8988T (cell line): ENCODE results near the gene CTNNA2.

ENCODE experiments used
- DNase-seq: peaks from one replicate; pipeline ENCODE4 v3.0.0; 2011

CTNNA2 gene

DNA sequence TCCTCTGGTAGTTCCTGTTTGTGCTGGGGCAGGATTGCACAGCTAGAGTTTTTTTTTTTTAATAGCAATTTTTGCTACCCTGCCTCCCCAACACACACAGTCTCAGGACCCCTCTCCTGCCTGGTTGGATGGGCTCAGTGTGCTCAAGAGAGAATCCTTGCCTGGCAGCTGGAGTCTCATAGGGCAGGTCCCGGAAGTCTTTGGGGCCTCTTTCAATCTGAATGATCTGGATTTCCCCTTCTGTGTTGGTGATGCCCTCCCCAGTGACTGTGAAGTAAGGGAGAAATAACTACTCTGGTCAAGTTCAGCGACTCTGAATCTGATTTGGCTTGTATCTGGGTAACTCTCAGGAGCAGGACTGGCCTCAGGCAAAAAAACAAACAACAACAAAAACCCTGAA, 1012.3 kb downstream of the CTNNA2 start:
- no peak for DNase-seq

DNA sequence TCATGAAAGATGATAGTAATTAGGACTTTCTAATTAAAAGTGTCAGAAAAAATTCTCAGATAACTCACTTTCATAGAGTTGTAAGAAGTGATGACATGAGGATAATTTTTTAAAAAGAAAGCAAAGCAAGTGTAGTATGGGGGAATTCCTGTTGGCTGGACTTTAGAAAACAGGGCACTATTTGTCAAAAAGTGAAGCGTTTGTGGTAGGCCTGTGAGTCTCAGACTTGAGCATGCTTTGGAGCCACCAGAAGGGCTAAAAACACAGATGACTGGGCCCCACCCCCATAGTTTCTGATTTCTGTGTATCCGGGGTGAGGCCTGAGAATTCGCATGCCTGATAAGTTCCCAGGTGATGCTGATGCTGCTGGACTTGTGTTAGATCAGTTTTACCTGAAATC, 1014.3 kb downstream of the CTNNA2 start:
- DNase-seq: no peak

DNA sequence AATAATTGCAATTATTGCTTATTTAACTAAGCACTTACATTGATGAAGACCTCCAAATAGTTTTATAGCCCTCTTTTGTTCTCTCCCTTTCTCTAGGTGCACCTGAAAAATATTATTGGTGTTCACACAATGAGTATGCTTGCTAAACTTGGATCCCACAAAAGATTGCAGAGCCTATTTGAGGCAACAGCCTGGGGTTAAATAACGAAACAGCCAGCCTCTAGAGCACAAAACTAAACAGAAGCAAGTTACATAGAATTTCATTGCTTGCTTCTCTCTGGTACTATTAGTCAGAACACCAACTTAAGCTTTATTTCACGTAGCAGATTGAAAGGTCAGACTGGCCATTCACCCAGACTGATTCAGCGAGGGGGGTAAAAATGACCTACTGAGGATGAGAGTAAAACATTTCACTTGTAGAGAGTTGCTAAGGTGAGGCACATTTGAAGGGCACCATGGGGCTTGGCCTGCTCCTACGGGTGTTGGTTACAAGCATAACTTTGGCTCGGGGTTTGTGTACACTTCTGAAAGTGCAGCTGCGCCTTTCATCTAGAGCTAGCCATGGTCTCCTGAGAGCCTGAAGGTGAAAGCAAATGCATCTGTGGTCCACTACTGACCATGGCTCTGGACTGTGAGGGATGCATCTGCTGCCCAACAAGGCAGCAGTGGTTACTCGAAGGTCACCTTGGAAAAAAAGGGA, 1016.8 kb downstream of the CTNNA2 start:
- DNase-seq: no peak

DNA sequence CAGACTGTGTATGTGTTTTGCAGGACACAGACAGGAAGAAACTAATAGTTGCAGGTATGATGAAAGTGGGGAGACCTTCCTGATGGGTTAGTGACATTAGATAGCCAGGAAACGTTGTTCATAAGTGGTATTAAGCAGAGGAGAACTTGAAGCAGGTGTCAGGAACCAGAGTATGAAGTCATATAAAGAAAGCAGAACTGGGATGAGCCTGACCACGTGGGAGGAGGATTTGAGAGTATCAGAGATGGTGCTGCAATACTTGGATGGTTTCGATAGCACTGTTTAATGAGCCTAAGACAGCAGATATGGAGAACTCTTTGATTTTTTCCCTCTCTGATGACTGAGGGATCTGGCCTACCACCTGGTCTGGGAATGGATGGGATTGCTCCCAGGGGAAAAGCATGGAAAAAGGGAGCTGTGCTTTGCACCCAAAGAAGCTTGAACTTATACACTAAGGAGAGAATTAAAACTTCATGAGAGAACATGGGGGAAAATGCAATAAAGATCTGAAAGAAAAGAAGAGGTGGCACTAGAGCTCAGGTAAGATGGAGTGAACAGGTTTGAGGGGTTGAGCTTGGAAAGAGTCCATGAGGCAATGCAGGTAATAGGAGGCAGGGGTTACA, 1017.7 kb downstream of the CTNNA2 start:
- DNase-seq: no peak

DNA sequence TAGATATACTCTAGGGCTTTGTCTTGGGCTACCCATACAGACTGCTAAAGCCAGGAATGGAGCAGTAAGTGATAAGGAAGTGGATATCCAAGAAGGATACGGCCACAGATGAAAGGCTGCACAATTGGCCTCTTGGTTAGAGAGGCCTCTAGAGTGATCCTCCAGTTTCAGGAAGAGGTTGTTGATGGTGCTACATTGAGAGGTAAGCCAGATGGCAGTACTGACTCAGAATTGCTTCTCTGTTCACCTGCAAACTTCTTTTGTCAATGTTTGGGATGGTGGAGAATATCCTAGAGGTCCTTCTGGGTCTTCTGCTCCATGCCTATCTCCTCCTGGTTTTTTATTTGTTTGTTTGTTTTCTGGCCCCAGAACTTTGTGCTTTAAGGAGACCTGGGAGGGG, 1018.5 kb downstream of the CTNNA2 start:
- no peak for DNase-seq

DNA sequence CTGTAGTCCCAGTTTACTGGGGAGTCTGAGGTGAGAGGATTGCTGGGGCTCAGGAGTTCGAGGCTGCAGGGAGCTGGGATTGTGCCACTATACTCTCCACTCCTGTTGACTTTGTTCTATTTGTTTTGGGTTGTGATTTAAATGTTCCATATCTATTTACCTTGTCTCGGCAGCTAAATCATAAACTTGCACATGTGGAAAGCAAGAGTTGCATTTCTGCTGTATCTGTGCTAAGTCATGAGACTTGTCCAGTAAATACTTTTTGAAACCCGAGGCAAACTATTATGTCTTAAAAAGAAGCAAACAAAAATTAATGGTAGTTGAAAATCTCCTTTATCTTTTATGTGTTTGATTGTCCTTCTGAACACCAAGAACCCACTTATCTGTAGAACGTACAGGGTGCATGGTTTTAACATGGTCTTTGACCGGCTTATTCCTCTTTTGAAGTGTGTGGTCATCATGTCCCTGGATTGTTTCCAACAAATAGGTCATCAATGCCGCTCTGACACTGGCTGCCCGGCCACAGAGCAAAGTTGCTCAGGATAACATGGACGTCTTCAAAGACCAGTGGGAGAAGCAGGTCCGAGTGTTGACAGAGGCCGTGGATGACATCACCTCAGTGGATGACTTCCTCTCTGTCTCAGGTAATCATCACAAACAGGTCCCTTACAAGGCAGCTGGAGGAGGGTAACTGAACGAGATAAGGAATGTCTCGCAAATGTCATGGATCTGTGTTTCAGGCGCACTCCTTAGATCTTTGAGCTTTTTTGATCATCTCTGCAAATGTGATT, 1032.8 kb downstream of the CTNNA2 start:
- no peak for DNase-seq

DNA sequence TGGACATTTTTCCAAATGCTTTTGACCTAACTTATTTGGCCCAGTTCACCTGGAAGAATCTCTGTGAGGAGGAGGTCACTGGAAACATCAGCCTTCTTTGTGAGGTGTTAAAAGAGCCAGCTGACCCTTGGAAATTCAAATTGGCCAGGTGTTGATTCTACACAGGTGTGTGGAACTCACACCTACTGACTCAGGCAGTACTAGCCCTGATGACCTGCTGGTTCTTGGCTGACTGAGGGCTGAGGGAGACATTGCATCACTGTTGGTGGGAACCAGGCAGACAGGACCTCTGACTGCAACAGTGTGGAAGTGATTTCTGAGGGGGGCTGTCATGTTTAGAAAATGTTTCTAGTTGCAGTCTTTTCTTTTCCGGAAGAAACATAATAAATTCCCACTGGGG, 1033.9 kb downstream of the CTNNA2 start:
- DNase-seq: no peak

DNA sequence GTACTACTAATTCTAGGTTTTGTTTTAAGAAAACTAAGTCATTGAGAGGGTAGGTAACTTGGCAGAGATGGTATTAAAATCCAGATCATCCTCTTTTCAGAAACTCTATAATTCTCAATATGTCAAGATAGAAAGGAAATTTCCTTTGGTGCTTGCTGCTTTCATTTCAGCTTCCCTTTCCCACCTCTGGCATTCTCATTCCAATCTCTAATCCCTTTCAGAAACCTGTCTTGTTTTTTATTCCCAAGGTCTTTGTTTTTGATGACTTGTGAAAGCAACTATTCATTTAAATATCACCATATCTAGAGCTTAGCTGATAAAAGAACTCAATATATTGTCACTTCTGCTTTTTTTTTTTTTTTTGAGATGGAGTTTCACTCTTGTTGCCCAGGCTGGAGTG, 1034.5 kb downstream of the CTNNA2 start:
- no peak for DNase-seq

DNA sequence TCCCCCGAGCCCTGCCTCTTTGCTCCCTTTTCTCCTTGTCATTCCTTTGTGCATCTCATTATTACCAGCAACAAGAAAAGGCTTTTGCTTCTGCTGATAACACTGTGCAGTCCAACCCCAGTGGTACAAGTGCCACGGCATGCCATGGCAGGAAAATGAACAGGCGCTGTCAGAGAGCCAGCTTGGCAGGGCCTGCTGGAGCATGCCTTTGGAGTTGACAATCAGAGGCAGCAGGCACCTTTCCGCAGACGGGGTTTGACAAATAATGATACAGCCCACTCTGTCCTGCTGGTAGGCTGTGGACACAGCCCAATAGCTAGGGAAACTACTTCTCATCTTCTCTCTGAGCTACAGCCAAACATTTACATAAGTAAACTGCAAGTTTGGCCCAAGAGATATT, 1035.6 kb downstream of the CTNNA2 start:
- DNase-seq: no peak

DNA sequence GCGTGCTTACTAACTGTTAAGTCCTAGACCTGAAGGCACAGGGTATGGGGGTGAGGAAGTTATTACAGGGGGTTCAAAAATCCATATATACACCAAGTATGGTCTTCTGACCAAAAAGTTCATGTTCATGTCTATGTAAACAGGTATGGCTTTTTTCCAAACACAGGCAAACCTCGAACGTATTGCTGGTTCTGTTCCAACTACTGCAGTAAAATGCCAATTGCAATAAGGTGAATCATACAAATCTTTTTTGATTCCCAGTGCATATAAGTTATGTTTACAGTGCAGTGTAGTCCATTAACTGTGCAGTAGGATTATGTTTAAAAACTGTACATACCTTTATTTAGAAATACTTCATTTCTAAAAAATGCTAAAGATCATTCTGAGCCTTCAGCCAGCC, 1037.0 kb downstream of the CTNNA2 start:
- DNase-seq: no peak

DNA sequence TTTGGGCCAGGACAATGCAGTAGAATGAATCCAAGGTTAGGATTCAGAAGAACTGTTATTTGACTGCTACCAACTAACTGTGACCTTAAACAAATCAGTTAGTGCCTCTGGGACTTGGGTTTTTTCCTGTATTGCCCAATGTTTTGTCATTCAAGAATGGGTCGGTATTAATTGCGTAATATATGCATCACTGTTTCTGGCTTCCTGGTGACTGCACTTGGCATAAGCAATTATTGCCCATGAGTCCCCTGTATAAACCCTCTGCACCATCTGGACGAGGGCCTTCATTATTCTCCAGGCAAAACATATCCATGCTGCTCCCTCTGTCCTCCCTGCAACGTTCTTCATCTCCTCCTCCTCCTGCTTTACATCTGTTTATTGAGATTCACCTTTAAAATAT, 1047.5 kb downstream of the CTNNA2 start:
- DNase-seq: no peak

DNA sequence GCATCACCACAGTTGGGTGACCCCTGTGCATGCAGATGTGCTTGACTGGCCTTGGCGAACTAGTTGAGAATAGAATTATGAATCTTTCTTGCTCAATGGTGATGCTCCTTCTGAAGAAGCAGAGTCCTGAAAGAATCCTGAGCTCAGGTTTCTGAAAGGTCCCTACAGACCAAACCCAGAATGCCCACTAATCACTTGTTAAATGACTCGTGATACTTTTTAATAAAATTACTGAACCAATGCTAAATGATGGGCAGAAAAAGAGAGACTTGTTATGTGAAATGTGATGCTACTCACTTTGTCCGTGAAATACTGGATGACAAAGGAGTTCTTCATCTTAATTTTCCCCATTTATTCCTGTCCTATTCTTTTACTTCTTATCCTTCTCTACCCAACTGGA, 1055.2 kb downstream of the CTNNA2 start:
- DNase-seq: no peak

DNA sequence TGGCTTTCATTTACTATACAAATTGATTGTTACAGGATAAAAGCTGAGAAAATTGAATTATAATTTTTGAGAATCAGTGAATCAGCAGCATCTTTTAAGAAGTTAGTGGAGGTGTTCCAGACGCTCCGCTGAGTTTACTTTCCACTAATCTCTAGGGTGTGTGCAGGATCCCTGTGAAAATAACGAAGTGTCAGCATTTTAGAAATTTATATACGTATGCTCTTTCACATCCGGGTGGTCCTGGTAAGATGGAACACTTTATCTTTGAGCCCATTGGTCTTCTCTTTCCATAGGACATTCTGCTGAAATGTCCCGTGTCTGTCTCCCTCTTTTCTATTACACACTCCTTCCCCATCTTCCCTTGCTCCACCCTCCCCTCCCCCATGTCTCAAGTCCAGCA, 1060.3 kb downstream of the CTNNA2 start:
- DNase-seq: no peak

DNA sequence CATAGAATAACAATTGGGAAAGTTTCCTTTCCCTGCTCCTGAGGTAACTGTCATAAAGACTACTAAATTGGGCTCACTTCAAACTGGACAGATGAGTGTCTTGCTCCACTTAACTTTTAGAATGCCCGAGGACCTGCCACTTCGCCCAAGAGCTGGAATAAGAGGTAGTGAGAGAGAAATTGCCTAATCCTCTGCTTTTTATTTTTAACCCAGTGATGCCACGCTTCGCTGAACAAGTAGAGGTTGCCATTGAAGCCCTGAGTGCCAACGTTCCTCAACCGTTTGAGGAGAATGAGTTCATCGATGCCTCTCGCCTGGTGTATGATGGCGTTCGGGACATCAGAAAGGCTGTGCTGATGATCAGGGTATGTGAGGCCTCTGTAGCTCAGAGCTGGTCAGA, 1061.1 kb downstream of the CTNNA2 start:
- no peak for DNase-seq

DNA sequence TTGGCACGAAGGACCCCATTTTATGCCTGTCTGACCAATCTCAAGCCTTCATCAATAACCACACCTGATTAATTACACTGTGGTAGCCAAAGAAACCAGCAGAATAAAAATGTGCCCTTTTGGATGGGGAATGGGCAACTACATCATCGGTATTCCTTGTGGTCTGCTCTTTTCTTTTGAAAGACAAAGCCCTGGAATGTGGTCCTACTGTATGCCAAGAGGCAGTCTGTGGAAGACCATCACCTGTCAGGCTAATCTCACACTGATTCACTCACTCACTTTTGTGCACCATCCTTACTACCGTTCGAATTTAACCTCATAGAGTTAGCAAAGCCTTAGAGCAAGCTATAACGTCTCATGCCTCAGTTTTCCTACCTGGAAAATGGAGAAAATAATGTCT, 1066.9 kb downstream of the CTNNA2 start:
- no peak for DNase-seq

DNA sequence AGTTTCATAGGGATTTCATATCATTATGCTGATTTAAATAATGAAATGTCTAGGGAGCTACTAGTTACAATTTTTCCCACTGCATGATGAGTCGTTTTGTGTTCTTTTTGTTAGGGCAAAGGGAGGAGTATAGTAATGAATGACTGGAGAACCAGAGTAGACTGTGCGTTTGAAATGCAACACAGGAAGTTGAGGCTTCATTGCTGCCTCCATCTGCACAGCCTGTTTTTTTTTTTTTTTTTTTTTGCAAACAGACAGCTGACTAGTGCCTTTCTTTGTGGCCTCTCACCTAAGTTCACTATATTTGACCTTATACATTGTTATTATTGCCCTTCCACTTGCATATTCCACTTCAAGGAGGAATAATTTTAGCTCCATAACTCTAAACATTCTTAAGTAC, 1078.4 kb downstream of the CTNNA2 start:
- DNase-seq: no peak

DNA sequence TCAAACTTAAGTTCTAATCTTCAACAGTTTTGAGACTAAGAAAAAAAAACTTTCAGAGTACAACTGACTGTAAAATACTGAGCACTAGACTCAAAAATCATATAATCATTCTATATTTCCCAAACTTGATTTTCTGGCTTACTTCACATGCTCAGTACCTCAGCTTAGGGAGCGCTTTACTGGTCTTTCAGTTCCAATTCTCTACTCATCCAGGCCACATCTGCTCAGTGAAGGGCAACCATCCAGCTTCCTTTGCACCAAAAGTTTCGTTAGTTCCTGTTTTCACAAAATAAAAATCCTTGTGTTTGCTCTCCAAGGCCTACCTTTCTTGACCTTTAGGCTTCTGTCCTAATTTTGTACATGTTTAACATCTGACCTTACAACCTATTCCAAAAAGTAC, 1079.3 kb downstream of the CTNNA2 start:
- DNase-seq: no peak

DNA sequence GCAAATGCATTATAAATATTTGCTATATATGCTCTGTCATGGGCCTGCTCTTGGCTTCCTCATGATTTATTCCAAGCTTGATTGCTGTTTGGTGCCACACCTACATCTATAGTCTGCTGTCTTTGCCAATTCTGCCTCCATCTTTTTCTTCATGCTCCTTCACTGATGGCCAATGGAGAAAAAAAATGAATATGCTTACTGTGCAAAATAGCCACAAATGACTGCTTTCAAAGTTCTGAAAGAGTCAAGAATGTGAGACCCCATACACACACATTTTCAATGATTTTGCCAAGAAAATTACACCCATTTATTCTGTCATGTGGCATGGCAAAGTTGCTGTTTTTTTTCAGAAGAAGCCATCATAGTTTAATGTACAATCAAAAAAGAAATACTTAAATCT, 1097.3 kb downstream of the CTNNA2 start:
- no peak for DNase-seq

DNA sequence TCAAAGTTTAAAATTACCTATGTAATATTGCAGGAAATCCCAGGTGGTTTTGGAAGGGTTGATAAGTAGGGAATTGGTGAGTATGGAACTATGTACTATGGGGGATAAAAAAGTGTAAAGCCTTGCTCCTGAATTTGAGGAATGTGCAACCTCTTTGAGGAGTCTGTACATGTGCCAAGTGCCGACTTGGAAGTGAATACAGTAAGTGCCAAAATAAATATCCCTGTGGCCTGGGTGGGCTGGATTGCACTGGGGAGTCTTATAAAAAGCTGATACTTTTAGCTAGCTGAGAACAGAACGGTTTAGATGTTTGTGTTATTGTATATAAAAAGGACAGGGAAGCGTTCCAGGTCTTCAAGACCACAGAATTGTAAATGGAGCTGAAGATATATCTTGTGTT, 1108.8 kb downstream of the CTNNA2 start:
- no peak for DNase-seq

DNA sequence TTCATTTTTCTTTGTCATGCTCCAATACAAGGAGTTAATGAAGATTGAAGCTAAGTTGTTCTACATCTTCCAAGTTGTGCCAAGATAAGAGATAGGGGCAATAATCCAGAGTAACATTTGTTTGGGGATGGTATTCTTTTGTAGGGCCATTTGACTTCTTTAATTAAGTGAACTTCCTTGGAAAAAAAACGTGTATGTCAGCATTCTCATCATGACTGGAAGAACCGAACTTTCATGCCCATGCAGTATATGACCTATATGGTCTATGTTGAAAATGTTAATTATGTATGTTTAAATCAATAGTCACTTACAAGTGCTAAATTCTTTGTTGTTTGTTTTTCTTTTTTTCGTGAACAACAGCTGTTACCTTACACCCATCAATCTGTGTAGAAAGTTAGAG, 1111.2 kb downstream of the CTNNA2 start:
- no peak for DNase-seq

DNA sequence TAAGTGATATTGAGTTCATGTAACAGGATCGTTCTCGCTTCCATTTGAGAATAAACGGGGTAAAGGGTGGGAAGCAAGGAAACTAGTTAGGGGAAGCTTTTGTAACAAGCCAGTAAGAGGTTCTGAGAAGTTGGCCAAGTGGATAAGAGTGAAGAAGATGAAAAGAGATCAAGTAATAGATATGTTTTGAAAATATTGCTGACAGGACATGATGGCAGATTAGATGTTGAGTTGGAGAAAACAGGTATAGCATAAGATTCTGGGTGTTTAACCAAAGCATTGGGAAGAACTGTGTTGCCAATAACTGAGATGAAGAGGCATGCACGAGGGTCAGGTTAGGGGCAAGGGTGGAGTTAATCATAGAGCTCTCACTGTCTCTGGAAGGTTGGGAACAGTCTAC, 1121.7 kb downstream of the CTNNA2 start:
- DNase-seq: no peak

DNA sequence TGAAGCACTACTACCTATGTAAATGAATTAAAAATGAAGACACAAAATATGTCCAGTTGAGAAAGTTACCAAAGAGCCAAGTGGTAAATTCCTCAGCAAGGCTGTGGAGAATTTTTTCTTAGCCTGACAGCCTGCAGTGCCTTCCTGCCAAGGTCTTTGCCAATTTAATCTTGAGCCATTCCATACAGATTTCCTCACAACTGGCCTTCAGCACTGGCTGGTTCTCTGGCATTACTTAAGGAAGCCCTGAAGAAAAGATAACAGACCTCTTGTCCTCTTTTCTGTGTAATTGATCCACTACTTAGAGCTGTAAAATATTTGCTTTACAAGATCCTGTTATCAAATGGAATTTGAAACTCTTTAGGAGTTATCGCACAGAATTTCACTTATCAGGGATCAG, 1125.9 kb downstream of the CTNNA2 start:
- DNase-seq: no peak

DNA sequence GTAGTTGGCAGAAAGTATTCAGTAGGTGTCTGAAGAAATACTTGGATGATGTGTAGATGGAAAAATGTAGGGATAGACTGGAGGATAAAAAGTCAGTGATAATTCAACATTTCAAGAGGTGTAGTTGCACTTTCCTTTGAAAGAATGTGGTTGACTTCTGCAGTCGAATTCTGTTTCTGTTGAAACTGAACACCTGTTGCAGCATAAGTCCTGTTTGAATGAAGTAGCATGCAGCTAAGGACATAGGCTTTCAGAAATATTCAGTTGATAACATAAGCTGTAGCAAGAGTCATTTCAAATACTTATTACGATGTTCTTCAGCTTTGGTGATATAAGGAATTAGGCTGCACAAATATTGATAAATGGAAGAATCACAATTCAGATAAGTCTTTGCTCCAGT, 1129.6 kb downstream of the CTNNA2 start:
- no peak for DNase-seq

DNA sequence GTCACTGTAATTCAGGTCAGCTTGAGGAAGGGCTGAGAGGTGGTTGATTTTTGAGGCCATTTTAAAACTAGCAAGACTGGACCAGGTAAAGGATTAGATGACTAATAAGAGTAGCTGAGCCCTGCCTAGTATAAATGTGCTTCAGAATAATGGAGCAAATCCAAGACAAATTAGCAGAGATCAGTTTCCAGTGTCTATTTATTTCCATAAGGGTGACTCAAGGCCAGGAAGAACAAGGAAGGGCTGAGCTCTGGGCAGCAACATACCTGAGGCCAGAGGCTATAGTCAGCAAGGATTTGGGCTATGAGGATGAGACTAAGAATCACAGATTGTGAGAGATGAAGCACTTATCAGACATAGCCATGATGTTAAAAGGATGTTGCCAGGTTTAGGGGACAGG, 1130.7 kb downstream of the CTNNA2 start:
- DNase-seq: no peak
